Stromal cell of bone marrow (primary cell): ENCODE results near the gene ACSS1.

ENCODE experiments used
- DNase-seq: peaks from one replicate; pipeline ENCODE4 v3.0.0-alpha.2; 2012; ENCODE audit warnings: low read depth

Gene ACSS1

DNA sequence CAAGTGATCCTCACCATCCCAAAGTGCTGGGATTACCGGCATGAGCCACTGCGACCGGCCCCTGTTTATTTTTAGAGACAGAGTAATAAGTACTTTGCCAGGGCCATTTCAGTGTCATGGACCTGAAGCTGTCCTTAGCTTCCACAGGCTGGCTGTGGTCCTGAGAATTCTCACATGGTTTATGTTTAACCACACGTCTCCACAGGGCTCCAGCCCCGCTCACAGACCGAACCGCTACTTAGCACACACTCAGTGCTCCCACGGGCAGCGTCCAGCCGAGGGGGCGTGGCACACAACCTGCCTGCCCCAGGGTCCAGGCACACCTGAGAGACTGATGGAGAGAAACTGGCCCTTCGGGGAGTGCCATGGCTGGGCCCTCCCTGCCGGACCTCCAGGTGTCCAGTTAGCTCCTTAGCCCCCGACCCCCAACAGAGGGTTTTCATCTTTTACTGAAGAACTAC is 11.7 kb downstream of the ACSS1 start:
- DNase-seq: no peak

DNA sequence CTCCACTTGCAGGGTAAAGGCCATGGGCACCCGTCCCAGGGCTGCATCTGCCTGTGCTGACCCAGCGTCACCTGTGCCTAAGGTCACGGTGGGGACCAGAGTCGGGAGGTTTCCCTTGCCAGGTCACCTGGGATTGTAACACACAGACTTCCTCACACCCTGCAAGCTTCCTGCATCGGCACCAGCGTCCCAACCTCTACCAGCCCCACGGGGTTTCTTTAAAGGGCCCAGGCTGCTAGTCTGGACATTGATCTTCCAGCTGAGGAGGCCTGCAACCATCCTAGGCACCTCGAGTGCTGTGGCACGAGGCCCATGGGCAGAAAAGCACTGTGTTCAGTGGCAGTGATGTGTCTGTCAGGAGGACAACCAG is 12.6 kb downstream of the ACSS1 start:
- no peak for DNase-seq

DNA sequence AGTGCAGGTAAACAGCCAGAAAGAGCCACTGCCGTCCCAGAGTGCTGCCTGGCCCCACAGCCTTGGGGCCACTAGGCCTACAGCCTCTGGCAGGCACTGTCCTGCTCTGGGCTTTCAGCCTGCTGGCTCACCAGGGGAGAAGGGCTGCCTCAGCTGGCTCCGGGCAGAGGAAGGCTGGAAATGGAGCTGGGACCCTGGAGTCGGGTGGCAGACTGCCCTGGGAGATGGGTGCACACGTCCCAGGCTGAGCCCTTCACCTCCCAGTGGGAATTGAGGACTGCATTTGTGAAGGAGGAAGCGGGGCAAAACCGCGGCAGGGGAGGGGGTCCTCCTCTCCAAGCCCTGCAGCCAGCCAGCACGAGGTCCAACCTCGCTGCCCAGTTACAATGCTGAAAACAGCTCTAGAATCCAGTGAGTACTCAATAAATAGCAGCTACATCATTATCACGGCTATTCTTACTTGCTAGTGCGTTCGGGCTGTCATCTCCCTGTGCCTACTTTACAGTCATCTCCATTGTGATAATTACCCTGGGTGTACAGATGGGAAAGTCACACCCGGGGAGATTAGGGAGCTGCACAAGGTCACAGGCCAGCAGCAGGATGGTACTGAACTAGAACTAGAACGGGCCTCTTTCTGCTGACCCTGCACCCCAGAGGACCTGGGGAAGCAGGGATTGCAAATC is 13.1 kb downstream of the ACSS1 start:
- no peak for DNase-seq

DNA sequence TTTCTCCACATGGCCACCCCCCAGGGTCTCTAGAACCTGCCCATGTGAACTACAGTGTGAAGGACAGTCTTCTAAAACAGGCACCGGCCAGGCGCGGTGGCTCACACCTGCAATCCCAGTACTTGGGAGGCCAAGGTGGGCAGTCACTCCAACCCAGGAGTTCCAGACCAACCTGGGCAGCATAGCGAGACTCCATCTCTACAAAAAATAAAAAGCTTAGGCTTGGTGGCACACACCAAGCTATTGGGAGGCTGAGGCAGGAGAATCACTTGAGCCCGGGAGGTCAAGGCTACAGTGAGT is 13.7 kb downstream of the ACSS1 start:
- DNase-seq: no peak

DNA sequence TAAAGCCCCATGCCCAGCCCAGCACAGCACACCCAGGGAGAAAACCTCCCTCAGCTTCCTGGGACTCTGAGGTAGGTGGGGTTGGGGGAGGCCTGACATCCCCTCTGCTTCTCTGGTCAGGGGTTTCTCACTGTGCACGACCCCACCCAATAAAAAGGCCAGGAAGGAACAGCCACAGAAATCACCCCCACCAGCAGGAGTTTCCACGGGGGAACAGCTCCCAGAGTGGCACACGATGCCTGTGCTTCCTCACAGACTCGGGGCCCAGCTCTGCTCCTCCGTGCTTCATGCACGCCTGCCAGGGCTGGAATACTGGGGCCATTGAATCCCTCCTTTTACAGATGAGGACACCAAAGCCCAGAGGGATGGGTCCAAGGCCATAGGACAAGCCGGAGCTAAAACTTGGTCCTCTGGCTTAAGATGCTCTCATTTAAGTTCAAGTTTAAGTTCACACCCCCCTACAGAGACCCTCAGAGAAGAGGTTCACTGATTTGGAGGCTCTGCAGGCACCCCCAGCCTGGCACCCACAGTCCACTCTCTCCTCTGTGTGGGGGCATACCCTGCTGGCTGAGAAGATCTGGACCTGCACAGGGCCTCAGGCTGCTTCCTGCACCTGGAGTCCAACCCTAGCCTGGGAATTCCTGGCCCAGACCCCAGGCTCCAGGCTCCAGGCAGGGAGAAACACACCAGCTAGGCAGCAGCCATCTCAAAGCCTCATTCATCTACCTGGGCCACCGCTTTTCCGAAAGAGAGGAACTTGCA is 14.3 kb downstream of the ACSS1 start:
- no peak for DNase-seq

DNA sequence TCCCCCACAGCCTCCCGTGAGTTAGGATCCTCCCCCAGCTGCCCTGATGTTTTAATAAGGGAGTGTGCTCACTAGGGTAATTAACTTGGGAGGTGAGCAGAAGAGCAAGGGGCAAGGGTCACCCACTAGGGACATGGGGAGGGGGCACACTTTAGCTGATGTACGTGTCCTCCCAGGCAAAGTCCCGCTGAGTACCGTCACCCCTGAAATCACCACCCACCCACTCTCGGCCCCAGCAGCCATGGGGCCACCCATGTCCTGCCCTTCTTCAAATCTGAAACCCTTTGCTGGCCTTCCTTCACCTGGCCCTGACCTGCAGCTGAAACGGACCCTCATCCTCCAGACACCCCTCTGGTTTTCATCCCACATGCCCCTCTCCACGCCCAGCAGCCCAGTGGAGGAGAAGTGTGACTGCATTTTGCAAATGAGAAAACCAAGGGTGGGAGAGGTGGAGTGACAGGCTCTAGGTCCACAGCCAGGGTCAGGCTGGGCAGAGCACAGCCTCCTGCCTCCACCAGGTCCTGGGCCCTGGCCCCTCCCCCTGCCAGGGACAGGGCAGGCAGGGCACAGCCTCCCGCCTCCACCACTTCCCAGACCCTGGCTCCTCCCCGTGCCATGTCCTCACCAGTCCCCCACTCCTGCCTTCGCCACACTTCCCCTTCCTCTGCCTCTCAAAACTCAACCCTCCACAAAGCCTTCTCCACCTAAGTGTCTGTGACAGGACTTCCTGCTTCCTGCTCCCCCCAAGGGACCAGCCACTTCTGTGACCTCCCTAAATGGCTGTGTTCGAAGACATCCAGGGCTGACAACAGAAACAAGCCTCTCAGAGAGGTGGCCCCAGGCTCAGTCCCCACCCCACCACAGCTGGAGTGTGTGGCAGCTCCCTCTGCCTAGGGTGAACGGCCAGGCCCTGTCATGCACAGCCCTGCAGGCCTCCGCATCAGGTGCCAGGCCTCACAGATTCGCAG is 15.1 kb downstream of the ACSS1 start:
- DNase-seq: no peak

DNA sequence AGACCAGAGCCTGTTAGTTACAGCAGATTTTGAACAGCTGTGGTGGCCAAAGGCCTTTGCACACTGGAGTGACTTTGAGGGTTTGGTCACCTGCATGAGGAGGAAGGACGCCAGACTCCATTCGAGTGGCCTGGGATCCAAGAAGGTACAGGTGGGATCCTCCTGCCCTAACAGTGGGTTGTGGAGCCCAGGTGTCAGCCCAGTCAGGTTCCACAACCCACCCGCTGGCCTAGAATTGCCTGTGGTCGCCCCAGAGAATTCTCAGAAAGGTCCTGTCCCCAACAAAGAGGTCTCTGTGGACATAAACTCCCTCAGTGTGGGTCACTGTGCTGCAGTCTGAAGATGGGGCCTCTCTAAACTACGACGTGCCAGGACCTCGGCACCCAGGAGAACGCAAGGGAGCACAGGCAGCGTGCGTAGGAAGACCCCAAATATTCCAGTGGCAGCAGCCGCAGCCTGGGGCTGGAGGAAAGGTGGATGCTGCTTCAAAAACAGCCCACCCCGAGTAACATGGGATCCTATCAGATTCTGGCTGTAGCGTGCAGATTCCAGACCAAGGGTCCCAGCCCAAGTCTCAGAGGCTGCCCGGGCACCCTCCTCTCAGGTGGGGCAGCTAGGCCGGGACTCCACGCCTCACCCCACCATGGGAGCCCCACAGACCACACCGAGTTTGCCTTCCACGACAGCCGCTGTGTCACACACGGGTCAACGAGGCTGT is 16.0 kb downstream of the ACSS1 start:
- no peak for DNase-seq

DNA sequence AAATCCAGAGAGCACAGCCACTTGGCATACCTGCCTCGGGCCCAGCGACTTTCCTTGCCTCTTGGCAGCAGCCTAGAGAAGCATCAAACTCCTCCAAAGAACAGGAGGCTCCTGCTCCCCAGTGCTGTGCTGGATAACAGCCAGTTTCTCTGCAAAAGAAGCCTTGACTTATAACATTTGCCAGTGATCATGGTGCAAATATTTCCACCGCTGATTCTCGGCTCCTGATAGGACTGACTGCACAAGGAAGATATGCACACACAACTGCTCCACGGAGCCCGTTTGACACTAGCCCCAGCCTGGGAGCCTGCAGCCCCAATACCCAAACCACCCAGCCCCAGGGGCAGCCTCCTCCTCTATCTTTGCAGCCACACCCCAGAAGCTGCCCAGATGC is 17.5 kb downstream of the ACSS1 start:
- no peak for DNase-seq

DNA sequence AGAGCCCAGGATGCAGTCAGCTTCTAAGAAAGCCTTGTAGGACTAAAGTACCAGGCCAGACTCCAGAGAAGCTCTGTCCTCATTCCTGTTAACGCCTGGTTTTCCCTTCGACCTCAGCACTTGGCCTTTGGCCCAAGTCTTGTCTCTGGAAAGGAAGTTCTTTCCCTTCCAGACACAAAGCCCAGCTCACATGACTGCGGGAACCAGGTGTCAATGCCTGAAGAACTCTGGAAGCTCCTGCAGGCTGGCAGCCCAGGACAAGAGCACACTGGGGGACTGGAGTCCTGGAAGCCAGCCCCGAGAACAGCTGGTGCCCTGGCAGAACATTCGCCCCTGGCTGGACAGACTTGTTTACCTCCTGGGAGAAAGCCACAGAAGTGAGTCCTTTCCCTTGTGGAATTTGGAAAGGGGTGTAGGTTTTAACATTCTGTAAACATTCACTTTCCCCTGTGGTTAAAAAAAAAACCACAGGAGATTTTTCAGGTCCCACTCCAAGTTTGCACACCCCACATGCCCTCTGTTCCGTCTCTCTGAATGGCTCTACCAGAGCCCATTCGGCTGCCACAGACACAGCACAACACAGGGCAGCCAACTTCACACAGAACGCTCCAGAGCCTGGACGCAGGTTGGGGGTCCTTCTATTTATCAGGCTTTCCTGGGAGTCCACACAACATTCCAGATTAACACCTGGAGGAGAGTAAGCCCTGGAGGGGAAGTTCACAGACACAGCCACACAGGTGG is 18.1 kb downstream of the ACSS1 start:
- peak; percentile 25 for DNase-seq

DNA sequence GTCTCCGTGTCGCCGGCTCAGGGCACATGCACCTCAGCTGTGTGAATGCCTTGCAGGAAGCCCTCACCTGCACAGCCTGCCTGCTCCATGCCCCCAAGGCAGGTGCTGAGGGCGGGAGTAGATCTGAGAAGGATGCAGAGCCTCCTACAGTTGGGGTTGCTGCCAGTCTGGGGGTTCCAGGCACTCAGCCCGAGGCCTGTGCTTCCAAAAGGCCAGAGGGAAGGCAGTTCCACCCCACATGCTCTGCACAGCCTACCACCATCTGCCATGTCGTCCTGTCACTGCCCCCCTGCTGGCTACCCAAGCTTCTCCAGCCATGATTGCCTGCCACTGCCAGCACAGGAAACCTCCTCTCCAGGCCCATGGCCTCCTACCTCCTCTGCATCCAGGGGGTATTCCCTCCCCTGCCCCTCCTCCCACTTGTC is 19.3 kb downstream of the ACSS1 start:
- no peak for DNase-seq

DNA sequence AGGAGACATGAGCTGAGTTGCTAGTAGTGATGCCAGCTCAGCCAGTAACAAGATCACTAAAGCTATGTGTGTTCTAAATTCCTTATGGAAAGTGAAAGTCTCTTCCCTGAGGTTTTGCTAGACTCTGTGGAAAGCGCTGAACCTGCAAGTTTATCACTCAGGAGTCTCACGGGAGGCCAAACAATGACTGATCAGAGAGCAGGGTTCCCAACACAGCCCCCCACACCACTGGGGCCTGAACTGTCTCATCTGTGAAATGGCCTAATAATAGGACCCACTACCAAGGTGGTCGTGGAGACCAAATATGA is 19.9 kb downstream of the ACSS1 start:
- DNase-seq: no peak

DNA sequence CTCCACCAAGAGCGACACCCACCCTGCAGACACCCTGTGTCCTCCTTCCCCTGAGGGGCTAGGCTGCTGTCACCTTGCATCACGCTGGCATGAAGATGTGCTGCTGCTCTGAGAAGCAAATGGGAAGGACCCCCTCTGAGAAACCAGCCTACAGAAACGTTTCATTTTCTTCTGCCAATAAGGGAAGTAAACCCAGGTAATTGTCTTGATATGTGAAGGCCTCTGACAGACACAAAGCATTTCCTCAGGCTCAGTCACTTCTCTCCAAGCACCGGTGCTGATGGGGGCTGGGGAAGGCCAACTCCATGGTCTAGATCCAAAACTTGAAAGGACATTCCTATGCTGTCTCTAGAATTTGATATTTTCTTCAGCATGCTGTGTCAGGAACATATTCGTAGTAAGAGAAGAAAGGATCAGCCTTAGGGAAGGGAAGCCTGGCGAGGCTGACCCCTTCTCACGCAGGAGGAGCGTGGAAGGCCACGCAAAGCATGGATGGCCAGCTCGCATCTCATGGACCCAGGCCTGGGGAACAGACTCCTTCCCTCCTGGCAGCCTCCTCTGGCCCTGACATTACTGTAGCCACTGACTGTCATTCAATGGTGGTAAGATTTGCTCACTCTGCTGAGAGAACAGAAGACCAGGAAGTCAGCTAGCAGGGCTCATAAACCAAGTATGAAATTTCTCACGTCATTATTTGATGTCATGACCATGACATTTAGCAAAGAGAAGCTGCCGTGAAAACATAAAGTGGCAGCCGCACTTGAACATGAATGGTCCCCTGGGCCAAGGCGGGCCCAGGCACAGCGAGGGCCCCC is 20.4 kb downstream of the ACSS1 start:
- peak; percentile 12 for DNase-seq

DNA sequence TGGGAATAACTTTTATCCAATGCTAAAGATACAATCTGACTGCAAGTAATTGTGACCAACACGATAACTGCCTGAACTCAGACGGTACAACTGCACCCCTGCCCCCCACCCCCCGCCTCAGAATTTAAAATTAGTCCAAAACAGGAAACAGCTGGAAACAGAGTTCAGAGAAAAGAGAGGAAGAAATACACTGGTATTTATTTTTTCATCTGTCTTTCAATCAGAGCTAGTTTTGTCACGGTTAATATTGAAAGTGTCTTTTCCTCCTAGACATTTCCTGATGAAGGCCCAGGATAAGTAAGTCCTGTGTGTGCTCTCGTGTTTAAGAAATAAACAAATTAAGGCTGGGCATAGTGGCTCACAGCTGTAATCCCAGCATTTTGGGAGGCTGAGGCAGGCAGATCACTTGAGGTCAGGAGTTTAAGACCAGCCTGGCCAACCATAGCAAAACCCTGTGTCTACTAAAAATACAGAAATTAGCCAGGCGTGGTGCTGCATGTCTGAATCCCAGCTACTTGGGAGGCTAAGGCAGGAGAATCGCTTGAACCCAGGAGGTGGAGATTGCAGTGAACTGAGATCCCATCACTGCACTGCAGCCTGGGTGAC is 21.5 kb downstream of the ACSS1 start:
- no peak for DNase-seq

DNA sequence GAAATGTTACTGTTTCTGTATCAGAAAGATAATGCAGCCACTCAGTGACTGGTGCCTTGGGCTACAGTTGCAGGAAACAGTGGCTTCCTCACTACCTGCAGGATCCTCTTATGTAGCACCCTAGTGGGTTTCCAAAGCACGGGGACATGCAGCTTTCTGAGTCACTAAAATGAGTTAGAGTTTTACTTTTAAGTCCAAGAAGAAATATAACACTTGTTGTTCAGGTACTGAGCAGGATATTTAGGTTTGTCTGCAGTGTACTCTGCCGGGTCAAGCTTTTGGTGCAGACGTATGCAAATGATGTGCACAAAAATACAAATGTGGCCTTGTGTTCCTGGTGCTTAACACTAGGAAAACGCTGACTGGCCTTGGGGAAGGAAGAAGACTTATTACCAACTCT is 22.0 kb downstream of the ACSS1 start:
- DNase-seq: no peak

DNA sequence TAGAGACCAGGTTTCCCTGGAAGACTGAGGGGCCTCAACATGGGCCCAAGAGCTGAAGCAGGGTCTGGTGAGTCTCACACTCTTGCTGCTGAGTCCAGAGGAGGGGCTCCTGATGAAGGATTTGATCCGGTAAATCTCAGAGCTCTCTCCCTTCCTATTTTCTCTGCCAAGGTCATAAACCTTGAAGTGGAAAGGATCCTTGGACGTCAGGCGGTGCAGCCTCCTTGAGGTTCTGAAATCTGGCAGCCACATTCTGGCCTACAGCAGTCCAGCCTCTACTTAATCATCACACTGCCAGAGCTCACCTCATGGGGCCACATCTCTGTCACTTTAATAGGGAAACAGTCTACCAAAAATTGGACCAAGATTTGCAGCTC is 24.0 kb downstream of the ACSS1 start:
- DNase-seq: no peak

DNA sequence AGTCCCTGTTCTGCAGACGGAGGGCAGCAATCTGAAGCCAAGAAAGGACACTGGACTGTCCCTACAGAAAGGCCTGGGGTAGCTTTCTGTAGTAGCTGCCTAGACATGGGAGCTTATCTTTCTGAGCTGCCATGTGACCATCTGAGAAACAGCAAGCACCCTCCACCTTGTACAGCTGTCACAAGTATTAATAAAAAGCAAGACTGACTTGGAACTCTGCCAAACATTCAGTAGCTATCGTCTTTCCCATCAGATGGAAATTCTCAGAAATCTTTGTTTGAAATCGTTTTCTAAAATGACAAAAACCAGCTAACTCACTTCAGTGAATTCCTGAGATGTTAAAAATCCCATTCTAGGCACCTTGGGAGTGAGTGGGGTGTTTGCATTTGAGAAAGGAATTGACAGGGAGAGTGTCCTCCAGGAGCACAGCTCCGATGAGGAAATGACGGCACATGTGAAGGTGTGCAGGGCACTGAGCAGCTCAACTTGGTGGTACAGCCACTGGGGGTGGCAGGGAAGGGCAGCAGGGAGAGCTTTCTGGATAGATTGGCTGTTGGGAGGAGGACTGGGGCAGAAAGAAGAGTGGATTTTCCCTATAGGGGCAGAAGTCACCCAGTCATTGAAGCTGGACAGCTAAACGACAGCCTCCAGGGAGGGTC is 24.5 kb downstream of the ACSS1 start:
- no peak for DNase-seq

DNA sequence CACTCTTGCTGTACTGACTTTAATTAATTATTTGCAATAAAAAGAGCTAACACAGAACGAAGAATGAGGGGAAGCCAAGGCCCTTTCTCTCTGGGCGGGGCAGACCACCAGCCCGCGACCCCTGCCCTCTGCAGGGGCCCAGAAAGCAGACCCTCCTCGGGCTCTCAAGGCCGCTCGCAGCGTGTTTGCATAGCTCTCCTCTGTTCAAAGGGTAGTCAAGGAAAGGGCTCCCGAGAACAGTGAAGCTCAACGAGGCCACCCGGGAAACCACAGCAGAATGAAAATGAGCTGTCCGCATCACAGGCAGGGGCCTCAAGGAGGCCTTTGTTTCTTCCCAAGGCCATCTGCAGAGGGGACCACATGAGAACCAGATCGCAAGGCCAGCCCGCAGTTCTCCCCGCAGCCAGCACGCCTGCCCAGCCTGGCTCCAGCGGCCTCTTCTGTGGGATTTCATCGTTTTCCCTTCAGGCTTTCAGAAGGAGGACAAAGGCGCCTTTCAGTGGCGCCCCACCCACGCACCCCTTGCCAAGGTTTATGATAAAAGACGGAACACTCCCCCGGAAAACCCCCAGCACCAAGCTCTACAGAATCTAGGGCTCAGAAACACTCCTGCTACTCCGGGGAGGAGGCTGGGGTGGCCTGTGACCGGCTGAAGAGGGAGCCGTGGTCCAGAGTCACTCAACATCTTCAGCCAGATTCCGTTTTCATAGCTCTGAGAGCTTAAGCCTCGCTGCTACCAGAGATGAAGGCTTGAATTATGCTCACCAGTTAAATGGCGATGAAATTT is 25.3 kb downstream of the ACSS1 start:
- DNase-seq: no peak

DNA sequence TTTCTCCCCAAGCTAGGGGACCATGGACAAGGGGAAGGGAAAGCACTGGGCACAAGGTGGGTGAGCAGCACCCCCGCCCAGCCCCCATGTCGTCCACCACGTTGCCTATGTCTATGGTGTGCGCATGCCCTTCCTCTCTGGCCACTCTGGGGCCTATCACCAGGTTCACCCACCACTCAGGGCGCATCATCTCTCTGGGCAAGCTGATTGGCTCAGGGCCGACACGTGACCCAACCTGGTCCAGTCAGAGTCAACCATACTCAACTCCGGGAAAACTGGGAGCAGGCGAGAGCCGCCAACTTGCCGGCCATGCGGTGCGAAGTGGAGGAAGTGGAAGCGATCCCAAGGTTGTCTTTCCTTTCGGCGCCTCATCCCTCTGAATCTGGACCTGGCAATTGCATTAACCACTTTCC is 25.9 kb downstream of the ACSS1 start:
- no peak for DNase-seq

DNA sequence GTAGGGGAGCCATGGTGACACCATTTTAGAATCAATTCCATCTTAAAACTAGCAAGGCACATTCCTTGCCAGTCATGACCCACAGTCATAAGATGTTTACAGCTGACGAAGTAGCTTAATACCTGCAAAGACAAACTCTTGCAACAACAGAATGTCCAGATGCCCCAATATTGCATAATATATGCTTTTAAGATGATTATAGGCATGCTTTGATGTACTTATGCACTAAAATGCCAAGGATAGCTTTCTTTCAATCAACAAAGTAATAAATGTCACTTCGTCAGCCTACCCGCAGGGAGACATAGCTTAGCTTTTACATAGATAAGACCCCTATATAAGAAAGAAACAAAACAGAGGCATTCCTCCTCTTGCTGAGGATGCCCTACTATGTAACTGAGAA is 26.7 kb downstream of the ACSS1 start:
- DNase-seq: no peak
